Measurements from ENCODE around the gene SOX8.

The SOX8 gene

DNA sequence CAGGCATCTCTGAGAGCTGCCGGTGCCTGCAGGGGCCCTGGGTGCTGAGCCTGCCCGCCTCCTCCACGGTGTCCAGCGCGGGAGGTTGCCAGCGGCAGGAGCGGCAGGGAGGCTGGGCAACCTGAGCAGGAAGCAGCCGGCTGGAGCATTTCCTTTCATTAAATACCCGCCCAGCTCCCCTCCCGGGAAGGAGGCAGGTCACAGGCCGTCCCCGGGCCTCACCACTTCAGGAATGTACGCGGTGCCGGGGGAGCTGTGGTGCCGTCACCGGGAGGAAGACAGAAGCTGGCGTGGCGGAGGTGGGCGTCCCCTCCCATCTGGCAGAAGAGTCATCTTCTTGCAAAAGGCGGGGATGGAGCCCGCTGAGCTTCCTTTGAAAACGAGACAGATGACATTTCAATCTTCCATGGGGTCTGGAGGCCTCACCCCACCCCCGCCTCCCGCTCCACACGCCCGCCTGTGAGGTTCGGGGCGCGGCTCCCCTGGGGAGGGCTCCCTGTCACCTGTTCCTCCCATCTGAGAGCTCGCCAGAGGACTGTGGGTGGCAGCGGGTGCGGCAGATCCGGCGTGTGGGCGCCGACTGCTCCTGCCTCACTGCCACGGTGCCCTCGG lies 16.0 kb downstream of the SOX8 start:
- DNase-seq: no peak
- TF ChIP-seq EZH2phosphoT487 (IDR thresholded peaks at IDR 0.05; ENCODE audit: low read length) (no peak), EZH2 (optimal IDR thresholded peaks at IDR 0.05; ENCODE audit: low read depth, low read length) (no peak)
- TF ChIP-seq, protein P1, sequence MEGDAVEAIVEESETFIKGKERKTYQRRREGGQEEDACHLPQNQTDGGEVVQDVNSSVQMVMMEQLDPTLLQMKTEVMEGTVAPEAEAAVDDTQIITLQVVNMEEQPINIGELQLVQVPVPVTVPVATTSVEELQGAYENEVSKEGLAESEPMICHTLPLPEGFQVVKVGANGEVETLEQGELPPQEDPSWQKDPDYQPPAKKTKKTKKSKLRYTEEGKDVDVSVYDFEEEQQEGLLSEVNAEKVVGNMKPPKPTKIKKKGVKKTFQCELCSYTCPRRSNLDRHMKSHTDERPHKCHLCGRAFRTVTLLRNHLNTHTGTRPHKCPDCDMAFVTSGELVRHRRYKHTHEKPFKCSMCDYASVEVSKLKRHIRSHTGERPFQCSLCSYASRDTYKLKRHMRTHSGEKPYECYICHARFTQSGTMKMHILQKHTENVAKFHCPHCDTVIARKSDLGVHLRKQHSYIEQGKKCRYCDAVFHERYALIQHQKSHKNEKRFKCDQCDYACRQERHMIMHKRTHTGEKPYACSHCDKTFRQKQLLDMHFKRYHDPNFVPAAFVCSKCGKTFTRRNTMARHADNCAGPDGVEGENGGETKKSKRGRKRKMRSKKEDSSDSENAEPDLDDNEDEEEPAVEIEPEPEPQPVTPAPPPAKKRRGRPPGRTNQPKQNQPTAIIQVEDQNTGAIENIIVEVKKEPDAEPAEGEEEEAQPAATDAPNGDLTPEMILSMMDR (IDR thresholded peaks at IDR 0.05; ENCODE audit: low read length): no peak
- no peak overlapping the region for H2AFZ ChIP-seq (ENCODE audit: low read length)
- no peaks in the 10 kb centered on the region for H3K9me3 ChIP-seq (replicated peaks; ENCODE audit: insufficient read depth, low read length)
- H3K79me2 ChIP-seq (ENCODE audit: low read length): no peaks in the 10 kb centered on the region
- no peaks in the 10 kb centered on the region for H3K4me1 ChIP-seq (ENCODE audit: low read length)
- no peaks in the 10 kb centered on the region for H4K20me1 ChIP-seq (ENCODE audit: insufficient read depth, low read length)
- H3K27ac ChIP-seq (ENCODE audit: low read length): no peak overlapping the region
- H3K4me3 ChIP-seq (ENCODE audit: low read length): no peak overlapping the region
- H3K4me2 ChIP-seq (ENCODE audit: low read depth, low read length): no peak overlapping the region
- H3K36me3 ChIP-seq (replicated peaks; ENCODE audit: insufficient read depth, low read length): no peaks in the 10 kb centered on the region
- no peaks in the 10 kb centered on the region for H3F3A ChIP-seq (ENCODE audit: insufficient read depth, low read length)
- no peaks in the 10 kb centered on the region for H3K9me2 ChIP-seq (replicated peaks; ENCODE audit: insufficient read depth, low read length)
- peaks cover 82% of the 10 kb centered on the region for H3K27me3 ChIP-seq (replicated peaks; ENCODE audit: insufficient read depth, low read length)
- no peak overlapping the region for H3K9ac ChIP-seq (ENCODE audit: low read length)

DNA sequence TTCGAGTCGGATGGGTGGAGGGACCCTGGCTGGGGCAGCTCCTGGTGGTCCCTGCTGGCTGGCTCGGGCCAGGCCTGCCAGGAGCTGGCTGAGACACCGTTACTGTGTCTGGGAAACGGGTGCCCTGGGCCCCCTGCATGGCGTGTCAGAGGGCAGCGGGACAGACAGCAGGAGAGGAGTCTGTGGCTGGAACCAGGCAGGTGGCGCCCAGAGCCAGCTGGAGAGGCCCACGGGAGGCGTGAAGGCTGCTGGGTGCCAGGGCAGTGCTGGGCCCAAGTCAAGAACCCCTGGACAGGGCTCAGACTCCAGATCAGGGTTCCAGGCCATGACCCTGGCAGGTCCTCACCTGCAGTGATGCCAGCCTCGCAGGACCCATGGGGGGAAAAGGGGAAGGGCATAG lies 16.6 kb downstream of the SOX8 start:
- H2AFZ ChIP-seq (ENCODE audit: low read length): no peak overlapping the region
- no peaks in the 10 kb centered on the region for H4K20me1 ChIP-seq (ENCODE audit: insufficient read depth, low read length)
- no peak overlapping the region for H3K4me2 ChIP-seq (ENCODE audit: low read depth, low read length)
- no peak for TF ChIP-seq EZH2phosphoT487 (IDR thresholded peaks at IDR 0.05; ENCODE audit: low read length)
- TF ChIP-seq EZH2 (optimal IDR thresholded peaks at IDR 0.05; ENCODE audit: low read depth, low read length): no peak
- TF ChIP-seq, protein P1 (IDR thresholded peaks at IDR 0.05; ENCODE audit: low read length): no peak
- H3K36me3 ChIP-seq (replicated peaks; ENCODE audit: insufficient read depth, low read length): no peaks in the 10 kb centered on the region
- H3K79me2 ChIP-seq (ENCODE audit: low read length): no peaks in the 10 kb centered on the region
- H3K4me3 ChIP-seq (ENCODE audit: low read length): no peak overlapping the region
- no peak overlapping the region for H3K9ac ChIP-seq (ENCODE audit: low read length)
- H3K9me3 ChIP-seq (replicated peaks; ENCODE audit: insufficient read depth, low read length): no peaks in the 10 kb centered on the region
- H3F3A ChIP-seq (ENCODE audit: insufficient read depth, low read length): no peaks in the 10 kb centered on the region
- H3K27ac ChIP-seq (ENCODE audit: low read length): no peak overlapping the region
- no peaks in the 10 kb centered on the region for H3K9me2 ChIP-seq (replicated peaks; ENCODE audit: insufficient read depth, low read length)
- 0 out of 2 replicates have a peak, but pooled peaks cover 5% of the 10 kb centered on the region for H3K4me1 ChIP-seq (ENCODE audit: low read length)
- DNase-seq: no peak
- peaks cover 88% of the 10 kb centered on the region for H3K27me3 ChIP-seq (replicated peaks; ENCODE audit: insufficient read depth, low read length)

DNA sequence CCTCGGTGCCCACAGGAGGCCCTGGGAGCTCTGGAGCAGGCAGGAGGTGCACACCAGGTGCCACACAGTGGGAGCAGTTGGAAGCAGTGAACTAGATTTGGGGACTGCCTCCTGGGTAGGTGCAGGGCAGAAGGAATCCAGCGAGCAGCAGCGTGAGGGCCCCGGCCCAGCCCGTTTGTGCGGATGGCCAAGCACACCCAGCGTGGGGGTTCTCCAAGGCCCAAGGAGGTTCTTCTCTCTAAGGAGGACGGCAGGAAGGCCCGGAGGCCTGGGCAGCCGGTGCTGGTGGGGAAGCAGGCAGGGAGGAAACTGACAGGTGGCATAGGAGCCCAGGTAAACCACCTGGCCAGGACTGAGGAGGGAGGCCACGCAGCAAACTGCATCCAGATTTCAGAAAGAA lies 17.0 kb downstream of the SOX8 start:
- H4K20me1 ChIP-seq (ENCODE audit: insufficient read depth, low read length): no peaks in the 10 kb centered on the region
- no peak for TF ChIP-seq EZH2 (optimal IDR thresholded peaks at IDR 0.05; ENCODE audit: low read depth, low read length)
- TF ChIP-seq, protein P1 (IDR thresholded peaks at IDR 0.05; ENCODE audit: low read length): no peak
- no peak for TF ChIP-seq EZH2phosphoT487 (IDR thresholded peaks at IDR 0.05; ENCODE audit: low read length)
- H2AFZ ChIP-seq (ENCODE audit: low read length): no peak overlapping the region
- no peak overlapping the region for H3K4me3 ChIP-seq (ENCODE audit: low read length)
- H3K27ac ChIP-seq (ENCODE audit: low read length): no peak overlapping the region
- H3F3A ChIP-seq (ENCODE audit: insufficient read depth, low read length): no peaks in the 10 kb centered on the region
- H3K4me1 ChIP-seq (ENCODE audit: low read length): peaks cover 5% of the 10 kb centered on the region; the same call in 1 of the 2 replicates
- no peak for DNase-seq
- H3K9me3 ChIP-seq (replicated peaks; ENCODE audit: insufficient read depth, low read length): no peaks in the 10 kb centered on the region
- H3K27me3 ChIP-seq (replicated peaks; ENCODE audit: insufficient read depth, low read length): peaks cover 92% of the 10 kb centered on the region
- no peaks in the 10 kb centered on the region for H3K36me3 ChIP-seq (replicated peaks; ENCODE audit: insufficient read depth, low read length)
- no peaks in the 10 kb centered on the region for H3K79me2 ChIP-seq (ENCODE audit: low read length)
- H3K9ac ChIP-seq (ENCODE audit: low read length): no peak overlapping the region
- no peaks in the 10 kb centered on the region for H3K9me2 ChIP-seq (replicated peaks; ENCODE audit: insufficient read depth, low read length)
- H3K4me2 ChIP-seq (ENCODE audit: low read depth, low read length): no peak overlapping the region
